Measurements from ENCODE around the gene SIDT2. TPM values are rescaled to one million over a fixed set of nuclear protein-coding genes. Genes with fewer than 3 reads are reported as not detected.

The SIDT2 gene
- total and polyA plus RNA-seq, 2 of the 13 experiments (the other 11 are each of a cell fraction or from before 2014, with no cell fraction given), result 11.5 to 28.0 TPM

- TF ChIP-seq ZNF687 (CRISPR knock-in tag; IDR thresholded peaks at IDR 0.05), result peak; percentile 67
- 0 out of 2 replicates have a peak, but pooled peaks have one; percentile 71 for TF ChIP-seq ZNF337 (CRISPR knock-in tag; IDR thresholded peaks at IDR 0.05; ENCODE audit: borderline replicate concordance, low read depth)
- TF ChIP-seq SOX6 (IDR thresholded peaks at IDR 0.05), result no peak
- TF ChIP-seq SOX6 (CRISPR knock-in tag; IDR thresholded peaks at IDR 0.05), result no peak
- no peak for TF ChIP-seq LRRFIP1 (CRISPR knock-in tag; conservative IDR thresholded peaks at IDR 0.05)
- TF ChIP-seq TCF12 (IDR thresholded peaks at IDR 0.05), result no peak
- no peak for TF ChIP-seq TCF12 (CRISPR knock-in tag; IDR thresholded peaks at IDR 0.05)
- TF ChIP-seq ZIK1 (CRISPR knock-in tag; IDR thresholded peaks at IDR 0.05; ENCODE audit: borderline replicate concordance, low read depth), result no peak
- peak; percentile 80 for TF ChIP-seq AGO2 (optimal IDR thresholded peaks at IDR 0.05; ENCODE audit: low read depth, low read length)
- 0 out of 2 replicates have a peak, but pooled peaks have one; percentile 31 for TF ChIP-seq ZNF263 (CRISPR knock-in tag; IDR thresholded peaks at IDR 0.05)
- peak; percentile 73; the same call in 1 of the 2 replicates for TF ChIP-seq BCL3 (CRISPR knock-in tag; IDR thresholded peaks at IDR 0.05)
- TF ChIP-seq UBTF (CRISPR knock-in tag; IDR thresholded peaks at IDR 0.05), result peak; percentile 72
- no peak for TF ChIP-seq BORCS8-MEF2B (CRISPR knock-in tag; IDR thresholded peaks at IDR 0.05)
- TF ChIP-seq ZNF878 (CRISPR knock-in tag; IDR thresholded peaks at IDR 0.05), result no peak
- TF ChIP-seq ZNF605 (CRISPR knock-in tag; IDR thresholded peaks at IDR 0.05), result 0 out of 2 replicates have a peak, but pooled peaks have one; percentile 46
- peak; percentile 30; the same call in 1 of the 2 replicates for TF ChIP-seq SRY (CRISPR knock-in tag; IDR thresholded peaks at IDR 0.05)
- TF ChIP-seq ZBTB25 (CRISPR knock-in tag; IDR thresholded peaks at IDR 0.05), result no peak
Measured at GRCh38 chr11:117179048-117179999, 781 bp downstream of the SIDT2 start (continued).

Data from HepG2 (cell line).